Keratinocyte (primary cell): ENCODE measurements around the gene MACROH2A1.

Experiments used
- CTCF ChIP-seq, 3 experiments: IDR thresholded peaks in 1 of 3; conservative IDR thresholded peaks in 1 of 3; optimal IDR thresholded peaks in 1 of 3; 2 replicates in 2 of 3; 3 replicates in 1 of 3; pipeline versions ENCODE3 to v1.5.1; 2011; ENCODE audit warnings: low read length in 3 of 3, mild to moderate bottlenecking in 3 of 3, moderate library complexity in 2 of 3, control low read depth in 1 of 3, inconsistent platforms in 1 of 3; ENCODE audit not compliant: insufficient read depth in 2 of 3; ENCODE audit errors: extremely low read depth in 1 of 3
- EZH2 ChIP-seq: IDR thresholded peaks from one replicate; pipeline ENCODE4 v1.6.1; 2012; ENCODE audit warnings: inconsistent platforms, mild to moderate bottlenecking, low read length, moderate library complexity

- no peak for TF ChIP-seq CTCF (optimal IDR thresholded peaks at IDR 0.05 in 1 of 3, IDR thresholded peaks at IDR 0.05 in 1 of 3, conservative IDR thresholded peaks at IDR 0.05 in 1 of 3; ENCODE audit: extremely low read depth in 1 of 3, insufficient read depth in 2 of 3, low read length in 3 of 3)
- no peak for TF ChIP-seq EZH2
Measured at GRCh38 chr5:135343413-135343812, 55.6 kb downstream of the MACROH2A1 start.
